ENCODE measurements around the gene E2F2.

The E2F2 gene

GRCh38 chr1:23469372-23469982, 61.6 kb downstream of the E2F2 start:
- no peak overlapping the region for H3K27ac ChIP-seq
- no peak for TF ChIP-seq ZFX (IDR thresholded peaks at IDR 0.05)
- TF ChIP-seq CTCF (conservative IDR thresholded peaks at IDR 0.05) = no peak

GRCh38 chr1:23466423-23466989, 64.5 kb downstream of the E2F2 start:
- TF ChIP-seq ZFX (IDR thresholded peaks at IDR 0.05) = no peak
- no peak for TF ChIP-seq CTCF (conservative IDR thresholded peaks at IDR 0.05)
- no peak overlapping the region for H3K27ac ChIP-seq

GRCh38 chr1:23463286-23463685, 67.7 kb downstream of the E2F2 start:
- TF ChIP-seq CTCF (conservative IDR thresholded peaks at IDR 0.05) (no peak), ZFX (IDR thresholded peaks at IDR 0.05) (no peak)
- no peak overlapping the region for H3K27ac ChIP-seq

- TF ChIP-seq ZFX (IDR thresholded peaks at IDR 0.05) (no peak), CTCF (conservative IDR thresholded peaks at IDR 0.05) (no peak)
- H3K27ac ChIP-seq = no peak overlapping the region
Observed at GRCh38 chr1:23462766-23463165, 68.3 kb downstream of the E2F2 start.

- TF ChIP-seq ZFX (IDR thresholded peaks at IDR 0.05) = no peak
- TF ChIP-seq CTCF (conservative IDR thresholded peaks at IDR 0.05) = no peak
- H3K27ac ChIP-seq = no peak overlapping the region
Observed at GRCh38 chr1:23461050-23461449, 70.0 kb downstream of the E2F2 start.

GRCh38 chr1:23460519-23460918, 70.5 kb downstream of the E2F2 start:
- H3K27ac ChIP-seq = no peak overlapping the region
- TF ChIP-seq CTCF (conservative IDR thresholded peaks at IDR 0.05) (no peak), ZFX (IDR thresholded peaks at IDR 0.05) (no peak)

- no peak overlapping the region for H3K27ac ChIP-seq
- TF ChIP-seq ZFX (IDR thresholded peaks at IDR 0.05) (no peak), CTCF (conservative IDR thresholded peaks at IDR 0.05) (no peak)
Observed at GRCh38 chr1:23459338-23459757, 71.7 kb downstream of the E2F2 start.
